GM10266 (cell line): ENCODE results near the gene MAST2.
"Not testable (repeated sequence)": the region's sequence is repeated elsewhere in the genome, so short reads cannot be mapped to it uniquely, and the experiment has no call there.

Source experiments
- DNase-seq: peaks from one replicate; pipeline ENCODE4 v3.0.0; 2012; ENCODE audit errors: extremely low spot score
- TF ChIP-seq, protein P1 (sequence below): IDR thresholded peaks from 2 replicates; pipeline ENCODE4 v1.5.1; 2012; ENCODE audit warnings: mild to moderate bottlenecking, low read depth; ENCODE audit not compliant: control insufficient read depth, insufficient read depth; ENCODE audit errors: missing control alignments

Gene MAST2

GRCh38 chr1:45952072-45952471 is 148.7 kb downstream of the MAST2 start:
- no peak for DNase-seq
- TF ChIP-seq, protein P1, sequence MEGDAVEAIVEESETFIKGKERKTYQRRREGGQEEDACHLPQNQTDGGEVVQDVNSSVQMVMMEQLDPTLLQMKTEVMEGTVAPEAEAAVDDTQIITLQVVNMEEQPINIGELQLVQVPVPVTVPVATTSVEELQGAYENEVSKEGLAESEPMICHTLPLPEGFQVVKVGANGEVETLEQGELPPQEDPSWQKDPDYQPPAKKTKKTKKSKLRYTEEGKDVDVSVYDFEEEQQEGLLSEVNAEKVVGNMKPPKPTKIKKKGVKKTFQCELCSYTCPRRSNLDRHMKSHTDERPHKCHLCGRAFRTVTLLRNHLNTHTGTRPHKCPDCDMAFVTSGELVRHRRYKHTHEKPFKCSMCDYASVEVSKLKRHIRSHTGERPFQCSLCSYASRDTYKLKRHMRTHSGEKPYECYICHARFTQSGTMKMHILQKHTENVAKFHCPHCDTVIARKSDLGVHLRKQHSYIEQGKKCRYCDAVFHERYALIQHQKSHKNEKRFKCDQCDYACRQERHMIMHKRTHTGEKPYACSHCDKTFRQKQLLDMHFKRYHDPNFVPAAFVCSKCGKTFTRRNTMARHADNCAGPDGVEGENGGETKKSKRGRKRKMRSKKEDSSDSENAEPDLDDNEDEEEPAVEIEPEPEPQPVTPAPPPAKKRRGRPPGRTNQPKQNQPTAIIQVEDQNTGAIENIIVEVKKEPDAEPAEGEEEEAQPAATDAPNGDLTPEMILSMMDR, result no peak

GRCh38 chr1:45953934-45954847 is 150.8 kb downstream of the MAST2 start:
- DNase-seq, result no peak

DNA sequence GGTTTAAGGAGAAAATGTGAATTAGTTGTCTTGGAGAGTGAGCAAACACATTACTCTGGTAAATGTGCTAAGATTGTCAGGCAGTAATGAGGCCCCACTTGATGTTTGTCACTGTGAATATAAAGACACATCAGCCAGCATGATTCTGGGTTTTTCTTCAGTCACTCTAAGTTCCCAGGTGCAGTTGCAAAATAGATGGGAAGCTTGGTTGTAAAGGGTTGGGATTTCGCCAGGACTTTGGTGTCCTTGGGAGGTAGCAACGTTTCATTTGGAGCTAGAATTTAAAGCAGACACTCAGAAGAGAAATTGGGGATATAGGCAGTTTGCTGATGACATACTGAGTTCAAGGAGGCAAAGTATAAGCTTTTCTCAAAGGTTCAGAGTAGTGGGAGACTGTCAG is 154.3 kb downstream of the MAST2 start:
- TF ChIP-seq, protein P1, result no peak

More at GRCh38 chr1:45953934-45954847, 150.8 kb downstream of the MAST2 start:
- TF ChIP-seq, protein P1, result no peak

GRCh38 chr1:45958317-45958716 is 154.9 kb downstream of the MAST2 start:
- no peak for DNase-seq
- TF ChIP-seq, protein P1, result no peak

More for the DNA sequence above, 154.3 kb downstream of the MAST2 start:
- DNase-seq, result no peak

DNA sequence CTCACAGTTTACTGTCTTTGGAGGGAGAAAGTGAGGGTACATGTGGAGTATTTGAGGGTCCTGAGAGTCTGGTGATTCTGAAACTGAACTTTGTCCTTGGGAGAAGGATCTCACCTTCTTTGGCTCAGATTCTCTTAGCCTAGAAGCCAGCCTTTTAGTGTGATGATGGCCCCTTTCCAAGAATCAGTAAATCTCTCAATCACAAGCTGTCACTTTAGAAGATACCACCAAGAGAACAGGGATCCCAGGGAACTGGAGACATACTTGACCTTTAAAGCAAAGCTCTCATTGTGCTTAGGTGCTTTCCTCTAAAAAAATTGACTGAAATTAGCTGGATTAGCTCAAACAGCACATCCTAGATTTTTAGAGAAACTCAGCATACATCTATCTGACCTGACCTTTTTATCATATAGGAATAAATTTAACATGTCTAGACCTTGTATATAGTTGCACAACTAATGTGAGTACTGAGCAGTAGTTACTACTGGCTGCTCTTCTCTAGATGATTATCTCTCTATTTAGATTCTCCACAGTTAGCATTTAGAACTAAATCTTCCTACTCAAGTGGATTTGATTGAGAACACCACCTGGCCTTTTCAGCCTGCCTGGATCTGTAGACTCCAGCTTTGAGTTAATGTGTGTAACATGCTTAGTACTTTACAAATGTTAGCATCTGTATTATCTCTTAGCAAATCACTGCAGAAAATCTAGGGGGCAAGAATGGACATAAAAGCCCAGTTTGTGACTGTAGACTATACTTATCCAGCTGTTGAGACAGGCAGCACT is 157.7 kb downstream of the MAST2 start:
- TF ChIP-seq, protein P1, result no peak
- no peak for DNase-seq

DNA sequence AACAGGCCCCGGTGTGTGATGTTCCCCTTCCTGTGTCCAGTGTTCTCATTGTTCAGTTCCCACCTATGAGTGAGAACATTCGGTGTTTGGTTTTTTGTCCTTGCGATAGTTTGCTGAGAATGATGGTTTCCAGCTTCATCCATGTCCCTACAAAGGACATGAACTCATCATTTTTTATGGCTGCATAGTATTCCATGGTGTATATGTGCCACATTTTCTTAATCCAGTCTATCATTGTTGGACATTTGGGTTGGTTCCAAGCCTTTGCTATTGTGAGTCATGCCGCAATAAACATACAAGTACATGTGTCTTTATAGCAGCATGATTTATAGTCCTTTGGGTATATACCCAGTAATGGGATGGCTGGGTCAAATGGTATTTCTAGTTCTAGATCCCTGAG is 158.5 kb downstream of the MAST2 start:
- DNase-seq, result not testable (repeated sequence)

DNA sequence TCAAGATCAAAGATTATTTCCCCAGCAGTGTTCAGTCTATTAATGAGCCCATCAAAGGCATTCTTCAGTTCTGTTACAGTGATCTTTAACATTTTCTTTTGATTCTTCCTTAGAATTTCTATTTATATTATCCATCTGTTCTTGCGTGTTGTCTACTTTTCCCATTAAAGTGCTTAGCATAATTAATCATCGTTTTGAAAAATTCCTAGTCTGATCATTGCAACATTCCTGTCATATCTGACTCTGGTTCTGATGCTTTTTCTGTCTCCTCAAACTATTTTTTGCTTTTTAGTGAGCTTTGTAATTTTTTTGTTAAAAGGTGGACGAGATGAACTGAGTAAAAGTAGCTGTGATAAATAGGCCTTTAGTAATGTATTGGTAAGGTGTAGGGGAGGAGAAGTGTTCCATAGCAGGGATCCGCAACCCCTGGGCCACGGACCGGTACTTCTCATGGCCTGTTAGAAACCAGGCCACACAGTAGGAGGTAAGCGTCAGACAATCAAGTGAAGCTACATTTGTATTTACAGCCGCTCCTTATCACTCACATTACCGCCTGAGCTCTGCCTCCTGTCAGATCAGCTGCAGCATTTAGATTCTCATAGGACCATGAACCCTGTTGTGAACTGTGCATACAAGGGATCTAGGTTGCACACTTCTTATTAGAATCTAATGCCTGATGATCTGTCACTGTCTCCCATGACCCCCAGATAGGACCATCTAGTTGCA is 165.7 kb downstream of the MAST2 start:
- no peak for DNase-seq
- TF ChIP-seq, protein P1, result no peak
